OCI-LY1 (cell line): ENCODE results near the gene AQP12B.
"Not testable (repeated sequence)": the region's sequence is repeated elsewhere in the genome, so short reads cannot be mapped to it uniquely, and the experiment has no call there.

Experiments used
- H2AFZ ChIP-seq: fragments of 200-600 bp; sonication (generic), shearing (Covaris generic); 2 replicates; pipeline ENCODE4 v1.6.0; 2014; ENCODE audit warnings: antibody characterized with exemption, mild to moderate bottlenecking, low read length
- H3F3A ChIP-seq: fragments of 200-600 bp; sonication (generic), shearing (Covaris generic); 2 replicates; pipeline ENCODE4 v1.6.0; 2014; ENCODE audit warnings: mild to moderate bottlenecking, antibody characterized with exemption, low read length, moderate library complexity; ENCODE audit not compliant: insufficient read depth
- H3K27ac ChIP-seq: fragments of 200-600 bp; sonication (generic); 2 replicates; pipeline ENCODE4 v1.5.1; 2014; ENCODE audit warnings: low read length, mixed run types, mild to moderate bottlenecking, low read depth; ENCODE audit not compliant: poor library complexity, severe bottlenecking
- H3K27me3 ChIP-seq: fragments of 200-600 bp; sonication (generic); 2 replicates; pipeline ENCODE4 v1.6.0; 2014; ENCODE audit warnings: antibody characterized with exemption, mild to moderate bottlenecking, low read length, moderate library complexity; ENCODE audit not compliant: insufficient read depth
- H3K36me3 ChIP-seq: fragments of 200-600 bp; sonication (generic); 2 replicates; pipeline ENCODE4 v1.6.1; 2014; ENCODE audit warnings: mild to moderate bottlenecking, antibody characterized with exemption, low read length, moderate library complexity, mixed read lengths; ENCODE audit not compliant: insufficient read depth
- H3K4me1 ChIP-seq: fragments of 200-600 bp; sonication (generic); 2 replicates; pipeline ENCODE4 v1.5.1; 2014; ENCODE audit warnings: mild to moderate bottlenecking, low read length, moderate library complexity; ENCODE audit not compliant: insufficient read depth, severe bottlenecking
- H3K4me2 ChIP-seq: fragments of 200-600 bp; sonication (generic), shearing (Covaris generic); 2 replicates; pipeline ENCODE4 v1.6.1; 2014; ENCODE audit warnings: low read length
- H3K4me3 ChIP-seq: fragments of 200-600 bp; sonication (generic); 2 replicates; pipeline ENCODE4 v1.5.1; 2014; ENCODE audit warnings: low read length, low read depth, mild to moderate bottlenecking, mixed read lengths; ENCODE audit not compliant: poor library complexity, severe bottlenecking
- H3K79me2 ChIP-seq: fragments of 200-600 bp; shearing (Covaris generic); 2 replicates; pipeline ENCODE4 v1.6.1; 2016; ENCODE audit warnings: mixed run types, low read length, mixed read lengths; ENCODE audit not compliant: insufficient read depth
- H3K9ac ChIP-seq: fragments of 200-600 bp; sonication (generic), shearing (Covaris generic); 2 replicates; pipeline ENCODE4 v1.6.1; 2014; ENCODE audit warnings: mild to moderate bottlenecking, low read length, mixed read lengths
- H3K9me2 ChIP-seq: fragments of 200-600 bp; sonication (generic), shearing (Covaris generic); 2 replicates; pipeline ENCODE4 v1.6.1; 2014; ENCODE audit warnings: low read depth, mild to moderate bottlenecking, low read length, mixed read lengths
- H3K9me3 ChIP-seq: fragments of 200-600 bp; shearing (Covaris generic); 2 replicates; pipeline ENCODE4 v1.6.1; 2014; ENCODE audit warnings: low read length, mixed read lengths
- H4K20me1 ChIP-seq: fragments of 200-600 bp; sonication (generic), shearing (Covaris generic); 2 replicates; pipeline ENCODE4 v1.6.0; 2016; ENCODE audit warnings: mild to moderate bottlenecking, low read length; ENCODE audit not compliant: insufficient read depth
- EZH2 ChIP-seq: fragments of 200-600 bp; sonication (generic), shearing (Covaris generic); IDR thresholded peaks from 2 replicates; pipeline ENCODE4 v1.8.0; 2017; ENCODE audit warnings: borderline replicate concordance, mixed run types, mild to moderate bottlenecking, antibody characterized with exemption, low read length, moderate library complexity, mixed read lengths
- TF ChIP-seq, protein P1 (sequence below): fragments of 200-600 bp; sonication (generic), shearing (Covaris generic); IDR thresholded peaks from 2 replicates; pipeline ENCODE4 v1.5.1; 2017; ENCODE audit warnings: mild to moderate bottlenecking, antibody characterized with exemption, low read length, moderate library complexity, mixed read lengths

AQP12B gene

DNA sequence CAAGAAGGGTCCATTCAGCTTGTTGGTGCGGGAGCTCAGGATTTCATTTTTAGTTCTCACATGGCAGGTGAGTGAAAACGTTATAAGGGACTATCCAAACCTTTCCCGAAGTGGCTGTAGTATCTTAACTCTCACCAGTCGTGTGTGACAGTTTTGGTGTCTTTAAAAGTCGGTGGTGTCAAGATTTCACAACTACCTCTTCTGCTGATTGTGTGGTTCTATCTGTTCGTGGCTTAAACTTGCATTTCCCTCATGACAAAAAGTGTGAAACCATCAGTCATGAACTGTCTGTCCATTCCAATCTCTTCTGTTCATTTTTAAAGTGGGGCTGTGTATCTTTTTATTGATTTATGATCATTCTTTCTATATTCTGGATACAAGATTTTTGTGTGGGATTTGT lies 3.8 kb upstream of the AQP12B start:
- Histone ChIP-seq H4K20me1 (no peaks in the 10 kb centered on the region), H3K4me3 (no peak overlapping the region), H3K9me2 (no peaks in the 10 kb centered on the region), H3K9me3 (no peaks in the 10 kb centered on the region), H3F3A (no peaks in the 10 kb centered on the region), H3K27ac (no peak overlapping the region), H2AFZ (no peak overlapping the region), H3K4me1 (no peaks in the 10 kb centered on the region), H3K9ac (no peak overlapping the region), H3K36me3 (no peaks in the 10 kb centered on the region), H3K27me3 (no peaks in the 10 kb centered on the region), H3K79me2 (no peaks in the 10 kb centered on the region), H3K4me2 (no peak overlapping the region)
- no peak for TF ChIP-seq EZH2
- TF ChIP-seq, protein P1, sequence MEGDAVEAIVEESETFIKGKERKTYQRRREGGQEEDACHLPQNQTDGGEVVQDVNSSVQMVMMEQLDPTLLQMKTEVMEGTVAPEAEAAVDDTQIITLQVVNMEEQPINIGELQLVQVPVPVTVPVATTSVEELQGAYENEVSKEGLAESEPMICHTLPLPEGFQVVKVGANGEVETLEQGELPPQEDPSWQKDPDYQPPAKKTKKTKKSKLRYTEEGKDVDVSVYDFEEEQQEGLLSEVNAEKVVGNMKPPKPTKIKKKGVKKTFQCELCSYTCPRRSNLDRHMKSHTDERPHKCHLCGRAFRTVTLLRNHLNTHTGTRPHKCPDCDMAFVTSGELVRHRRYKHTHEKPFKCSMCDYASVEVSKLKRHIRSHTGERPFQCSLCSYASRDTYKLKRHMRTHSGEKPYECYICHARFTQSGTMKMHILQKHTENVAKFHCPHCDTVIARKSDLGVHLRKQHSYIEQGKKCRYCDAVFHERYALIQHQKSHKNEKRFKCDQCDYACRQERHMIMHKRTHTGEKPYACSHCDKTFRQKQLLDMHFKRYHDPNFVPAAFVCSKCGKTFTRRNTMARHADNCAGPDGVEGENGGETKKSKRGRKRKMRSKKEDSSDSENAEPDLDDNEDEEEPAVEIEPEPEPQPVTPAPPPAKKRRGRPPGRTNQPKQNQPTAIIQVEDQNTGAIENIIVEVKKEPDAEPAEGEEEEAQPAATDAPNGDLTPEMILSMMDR: no peak

- Histone ChIP-seq H3K9ac (no peak overlapping the region), H2AFZ (no peak overlapping the region), H3K36me3 (no peaks in the 10 kb centered on the region), H3K27me3 (no peaks in the 10 kb centered on the region), H3K9me2 (no peaks in the 10 kb centered on the region), H4K20me1 (no peaks in the 10 kb centered on the region), H3K27ac (no peak overlapping the region), H3K9me3 (no peaks in the 10 kb centered on the region), H3K4me2 (no peak overlapping the region), H3K4me1 (no peaks in the 10 kb centered on the region), H3F3A (no peaks in the 10 kb centered on the region), H3K79me2 (no peaks in the 10 kb centered on the region), H3K4me3 (no peak overlapping the region)
- TF ChIP-seq, protein P1: no peak
- TF ChIP-seq EZH2: no peak
These were observed 3.2 kb upstream of the AQP12B start for GRCh38 chr2:240685771-240686371.

DNA sequence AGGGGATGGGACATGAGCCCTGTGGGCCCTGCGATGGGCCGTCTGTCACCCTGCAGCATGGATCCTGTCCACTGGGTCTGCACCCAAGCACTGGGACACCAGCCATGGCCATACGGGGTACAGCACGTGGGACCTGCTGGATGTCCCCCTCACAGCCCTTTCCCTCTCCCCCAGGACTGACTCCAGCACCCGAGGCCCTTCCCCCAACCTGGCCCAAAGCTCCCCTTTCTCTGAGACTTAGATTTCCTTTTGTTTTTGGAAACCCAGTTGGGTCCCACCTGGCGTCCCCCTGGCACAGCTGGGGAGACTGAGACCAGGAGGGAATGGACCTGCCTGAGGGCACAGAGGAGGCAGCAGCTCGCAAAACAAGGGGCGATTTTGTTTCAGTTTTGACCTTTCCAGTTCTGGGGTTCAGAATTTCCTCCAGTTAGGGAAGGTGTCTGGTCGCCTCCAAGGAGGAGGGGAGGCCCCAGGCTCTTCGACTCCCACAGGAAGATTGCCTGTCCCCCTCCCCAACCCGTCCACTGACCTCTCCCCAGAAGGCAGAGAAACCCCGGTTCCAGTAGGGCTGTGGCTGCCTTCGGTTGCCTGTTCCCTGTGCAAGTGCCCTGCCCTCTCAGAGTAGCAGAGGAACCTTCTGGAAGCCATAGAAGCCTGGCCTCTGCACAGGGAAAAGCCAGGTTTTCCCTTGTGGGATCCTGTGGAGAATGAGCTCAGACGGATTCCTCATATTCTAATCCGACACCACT lies 1.5 kb upstream of the AQP12B start:
- H3K27ac ChIP-seq, H4K20me1 ChIP-seq, H3K9me2 ChIP-seq, H3K27me3 ChIP-seq, H3K4me1 ChIP-seq, H3K36me3 ChIP-seq, H2AFZ ChIP-seq, H3K9ac ChIP-seq, H3K9me3 ChIP-seq, H3K4me2 ChIP-seq, H3K4me3 ChIP-seq, H3K79me2 ChIP-seq, H3F3A ChIP-seq: not testable (repeated sequence)

DNA sequence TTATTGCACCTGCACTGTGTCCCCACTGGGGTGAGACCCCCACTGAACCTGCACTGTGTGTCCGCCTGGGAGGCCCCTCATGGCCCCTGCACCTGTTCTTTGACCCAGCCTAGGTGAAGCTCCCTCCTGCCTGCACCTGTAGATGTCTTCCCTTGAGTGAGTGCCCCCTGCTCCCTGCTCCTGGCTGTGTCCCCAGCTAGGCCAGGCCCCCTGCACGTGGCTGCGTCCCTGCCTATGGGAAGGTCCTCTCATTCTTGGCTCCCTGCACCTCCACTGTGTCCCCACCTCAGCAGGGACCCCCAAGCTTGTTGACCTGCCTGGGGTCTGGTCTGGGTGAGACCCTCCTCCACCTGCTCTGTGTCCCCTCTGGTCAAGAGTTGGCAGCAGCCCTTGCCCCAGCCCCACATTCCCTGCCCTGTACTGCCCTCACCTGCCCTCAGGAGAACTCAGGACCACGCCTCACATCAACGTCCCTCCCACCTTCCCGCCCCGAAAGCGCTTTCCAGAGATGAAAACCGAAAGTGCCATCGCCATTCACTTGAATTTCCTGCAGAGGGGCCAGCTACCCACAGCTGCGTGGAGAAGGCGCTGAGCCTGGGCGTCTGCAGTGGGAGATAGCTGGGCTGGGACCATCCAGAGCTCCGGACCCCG lies 769 bp upstream of the AQP12B start:
- H3K9ac ChIP-seq, H3K4me2 ChIP-seq: not testable (repeated sequence)

GRCh38 chr2:240680185-240680584 lies 2.5 kb downstream of the AQP12B start:
- H3F3A ChIP-seq: not testable (repeated sequence)

More for the DNA sequence above, 769 bp upstream of the AQP12B start:
- H3K9me2 ChIP-seq, H3K4me1 ChIP-seq, H3K9me3 ChIP-seq, H3K4me3 ChIP-seq, H4K20me1 ChIP-seq, H2AFZ ChIP-seq, H3K36me3 ChIP-seq, H3K79me2 ChIP-seq, H3K27me3 ChIP-seq, H3F3A ChIP-seq, H3K27ac ChIP-seq: not testable (repeated sequence)

DNA sequence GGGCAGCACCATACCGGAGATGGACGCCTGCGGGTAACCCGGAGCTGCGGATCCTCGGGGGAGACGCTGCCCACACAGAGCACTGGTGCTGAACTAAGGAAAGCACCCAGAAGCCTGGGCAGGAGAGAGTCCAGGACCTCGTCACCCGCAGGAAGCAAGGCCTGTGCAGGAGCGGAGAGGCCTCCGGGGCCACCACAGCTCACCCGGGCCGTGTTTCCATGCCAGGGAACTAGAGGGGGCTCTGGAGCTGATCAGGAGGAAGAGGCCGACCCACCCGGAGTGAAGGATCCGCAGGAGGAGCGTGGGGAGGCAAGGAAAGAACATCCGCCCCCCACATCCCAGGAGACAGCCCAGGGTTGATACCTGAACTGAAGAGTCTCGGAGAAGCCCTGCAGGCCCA lies 3.8 kb downstream of the AQP12B start:
- not testable (repeated sequence) for H4K20me1 ChIP-seq, H3K4me1 ChIP-seq, H3K9ac ChIP-seq, H3F3A ChIP-seq, H3K79me2 ChIP-seq, H3K27ac ChIP-seq, H2AFZ ChIP-seq, H3K9me2 ChIP-seq, H3K4me2 ChIP-seq, H3K27me3 ChIP-seq, H3K9me3 ChIP-seq, H3K36me3 ChIP-seq, H3K4me3 ChIP-seq

More at GRCh38 chr2:240680185-240680584, 2.5 kb downstream of the AQP12B start:
- H3K9me2 ChIP-seq, H2AFZ ChIP-seq, H3K4me3 ChIP-seq, H3K36me3 ChIP-seq, H3K4me2 ChIP-seq, H3K9me3 ChIP-seq, H3K27ac ChIP-seq, H3K79me2 ChIP-seq, H3K4me1 ChIP-seq, H3K9ac ChIP-seq, H4K20me1 ChIP-seq, H3K27me3 ChIP-seq: not testable (repeated sequence)
